HG02943 (cell line): ENCODE results near the gene PTPRN2.
"Not testable (repeated sequence)": the region's sequence is repeated elsewhere in the genome, so short reads cannot be mapped to it uniquely, and the experiment has no call there.

Experiments
- ATAC-seq: cut with Tn5 transposase; IDR thresholded peaks from one replicate; pipeline ENCODE4 v1.9.1; 2021; ENCODE audit warnings: mild to moderate bottlenecking, low read depth, moderate library complexity; ENCODE audit not compliant: unreplicated experiment

The PTPRN2 gene

GRCh38 chr7:157918326-157919080, 669.1 kb downstream of the PTPRN2 start:
- no peak for ATAC-seq

DNA sequence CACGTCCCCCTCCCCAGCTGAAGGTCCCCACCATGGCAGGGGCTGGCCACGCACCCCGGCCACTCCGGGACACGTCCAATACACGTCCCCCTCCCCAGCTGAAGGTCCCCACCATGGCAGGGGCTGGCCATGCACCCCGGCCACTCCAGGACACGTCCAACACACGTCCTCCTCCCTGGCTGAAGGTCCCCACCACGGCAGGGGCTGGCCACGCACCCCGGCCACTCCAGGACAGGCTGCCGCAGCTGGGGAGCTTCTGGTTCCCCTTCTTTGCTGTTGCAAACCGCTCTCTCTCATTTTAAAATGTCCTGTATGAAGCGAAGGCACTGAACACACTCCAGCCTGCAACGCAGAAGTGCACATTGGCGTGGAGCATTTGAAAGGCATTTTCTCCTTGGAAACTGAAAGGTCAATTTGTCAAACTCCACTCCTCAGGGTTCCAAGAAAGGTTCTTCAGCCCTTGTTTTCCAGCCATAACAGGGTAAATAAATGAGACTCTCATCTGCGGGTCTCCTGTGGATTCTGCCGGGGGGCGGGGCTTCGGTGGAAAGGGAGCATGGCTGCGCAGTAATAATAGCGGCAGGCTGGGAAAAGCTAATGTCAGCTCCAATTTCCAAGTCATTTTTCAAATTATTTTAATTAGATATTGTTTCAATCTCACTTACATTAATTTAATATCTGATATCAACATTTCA, 670.5 kb downstream of the PTPRN2 start:
- no peak for ATAC-seq

GRCh38 chr7:157910446-157910845, 677.2 kb downstream of the PTPRN2 start:
- ATAC-seq, result no peak

GRCh38 chr7:157910045-157910444, 677.6 kb downstream of the PTPRN2 start:
- not testable (repeated sequence) for ATAC-seq

- no peak for ATAC-seq
Observed at GRCh38 chr7:157909370-157909769, 678.3 kb downstream of the PTPRN2 start.

DNA sequence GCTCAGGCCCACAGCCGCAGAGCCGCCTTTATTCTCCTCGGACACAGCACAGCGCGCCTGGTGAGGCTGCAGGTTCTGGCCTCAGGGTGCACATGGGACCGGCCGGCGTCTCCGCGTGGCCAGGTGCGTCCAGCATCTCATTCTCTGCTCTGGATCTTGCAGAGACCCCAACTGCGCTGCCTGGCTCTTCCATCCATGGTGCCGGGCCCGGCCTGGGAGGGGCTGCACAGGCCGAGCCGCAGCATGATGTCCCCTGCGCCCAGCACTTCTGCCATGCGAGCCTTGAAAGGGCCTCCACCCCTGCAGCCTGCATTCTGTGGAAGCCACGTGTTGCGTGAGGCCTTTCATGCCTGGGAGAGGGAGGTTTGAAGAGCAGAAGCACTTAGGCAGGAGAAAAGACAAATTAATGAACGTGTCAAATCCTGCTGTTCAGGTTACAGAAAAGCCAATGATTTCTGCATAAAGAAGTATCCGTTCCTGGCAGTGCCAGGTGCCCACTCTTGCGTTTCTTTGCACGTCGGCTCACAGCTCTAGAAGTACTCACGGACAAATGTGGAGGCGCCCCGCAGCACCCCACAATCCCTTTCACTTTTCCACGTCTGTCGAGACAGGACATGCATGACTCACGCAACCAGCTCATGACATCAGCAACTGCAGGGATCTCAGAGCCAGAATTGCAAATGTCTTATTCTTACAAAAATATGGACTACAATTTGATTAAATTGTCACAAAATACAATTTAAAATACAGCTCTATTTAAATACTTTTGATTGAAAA, 679.4 kb downstream of the PTPRN2 start:
- no peak for ATAC-seq

- ATAC-seq, result no peak
Observed at GRCh38 chr7:157907091-157907490, 680.5 kb downstream of the PTPRN2 start.

GRCh38 chr7:157906583-157906982, 681.0 kb downstream of the PTPRN2 start:
- ATAC-seq, result no peak

DNA sequence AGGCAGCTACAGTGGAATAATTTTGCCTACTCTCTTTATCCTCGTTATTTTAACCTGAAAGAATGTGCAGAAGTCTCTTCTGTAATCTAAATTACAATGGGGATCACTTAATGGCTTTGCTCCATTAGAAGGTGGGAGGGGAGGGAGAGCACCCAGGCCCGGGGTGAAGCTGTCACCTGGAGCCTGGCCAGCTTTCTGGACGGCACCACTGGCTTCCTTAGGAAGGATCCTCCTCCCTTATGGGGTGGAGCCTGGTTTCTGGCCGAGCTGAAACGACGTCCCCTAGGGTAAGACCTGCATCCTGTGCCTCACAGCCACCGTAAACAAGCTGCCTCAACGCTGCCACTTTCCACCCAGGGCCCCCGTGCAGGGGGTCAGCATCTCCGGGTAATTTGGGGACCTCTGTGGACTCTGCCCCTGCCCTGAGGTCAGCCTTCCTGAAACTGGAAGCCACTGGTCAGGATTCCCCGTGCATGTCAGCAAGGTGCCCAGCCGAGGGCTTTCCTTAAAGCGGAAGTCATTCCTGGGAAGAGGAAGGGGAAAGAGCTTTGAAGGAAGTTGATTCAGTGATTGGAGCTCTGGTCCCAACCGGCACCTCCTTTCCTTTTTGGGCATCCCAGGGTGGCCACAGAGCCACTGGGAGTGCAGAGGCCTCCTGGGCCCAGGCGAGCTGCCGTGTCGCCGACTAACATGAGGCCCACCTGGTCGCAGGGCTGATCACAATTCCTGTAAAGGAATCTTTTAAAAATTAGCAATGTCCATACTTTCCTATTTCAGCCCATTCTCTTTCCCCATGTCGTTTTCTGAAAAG, 681.8 kb downstream of the PTPRN2 start:
- no peak for ATAC-seq

DNA sequence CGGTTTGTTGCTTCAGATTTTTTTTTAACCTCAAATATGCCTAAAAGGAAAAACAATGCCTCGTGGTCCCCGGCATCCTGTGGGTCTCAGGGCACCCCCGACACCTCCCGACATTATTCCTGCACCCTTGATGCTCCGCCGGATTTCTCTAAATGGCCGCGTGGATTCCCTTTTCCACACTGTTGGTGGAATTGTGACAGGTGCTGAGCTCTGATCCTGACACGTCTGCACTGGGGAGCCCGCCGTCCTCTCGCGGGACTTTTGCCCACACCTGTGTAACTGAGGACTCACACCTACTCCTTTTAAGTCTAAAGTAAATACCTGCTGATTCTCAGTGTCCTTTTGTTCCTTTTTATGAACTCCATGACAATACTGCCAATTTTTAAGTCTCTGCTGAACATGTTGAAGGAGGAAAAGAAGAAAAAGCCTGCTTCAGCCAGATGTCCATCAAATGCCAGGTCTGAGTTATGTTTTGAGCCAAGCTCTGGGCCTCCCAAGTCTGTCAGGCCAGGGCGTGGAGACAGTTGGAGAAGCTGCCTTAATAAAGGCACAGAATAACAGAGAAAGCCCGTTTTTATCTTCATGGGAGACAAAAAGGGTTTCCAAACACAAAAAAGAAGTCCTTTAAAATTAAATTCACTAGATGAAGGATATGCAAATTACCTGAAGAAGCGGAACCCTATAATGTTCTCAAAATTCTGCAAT, 682.6 kb downstream of the PTPRN2 start:
- ATAC-seq, result no peak

DNA sequence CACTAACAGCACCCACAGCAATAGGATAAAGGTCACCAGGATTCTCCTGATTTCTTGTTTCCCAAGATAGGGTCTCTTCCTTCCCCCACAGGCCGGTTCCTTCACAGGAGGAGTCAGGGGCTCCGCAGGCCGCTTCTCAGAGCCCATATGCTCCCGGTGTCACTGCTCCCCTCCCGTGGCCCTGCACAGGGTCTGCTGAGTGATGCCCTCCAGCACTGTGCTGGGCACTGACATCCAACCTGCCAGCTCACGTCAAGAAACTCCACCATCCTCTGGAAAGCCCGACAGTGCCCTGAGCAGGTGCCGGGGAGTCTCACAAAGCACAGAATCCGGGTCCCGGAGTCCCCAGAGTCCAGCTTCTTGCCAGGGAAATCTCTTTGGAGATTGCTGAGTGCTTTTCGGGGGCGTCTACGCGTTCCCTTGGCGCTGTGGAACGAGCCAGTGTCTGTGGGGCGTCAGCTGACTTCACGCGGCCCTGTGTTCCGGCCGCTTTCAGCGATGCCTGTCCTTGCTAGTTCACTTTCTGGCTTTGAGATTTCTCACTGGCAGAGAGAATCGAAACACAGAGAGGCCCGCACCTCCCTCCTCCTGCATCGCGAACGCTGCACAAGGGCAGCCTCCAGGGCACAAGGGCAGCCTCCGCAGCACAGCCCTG, 683.3 kb downstream of the PTPRN2 start:
- ATAC-seq, result no peak

- ATAC-seq, result no peak
Observed at GRCh38 chr7:157903710-157904109, 683.9 kb downstream of the PTPRN2 start.

DNA sequence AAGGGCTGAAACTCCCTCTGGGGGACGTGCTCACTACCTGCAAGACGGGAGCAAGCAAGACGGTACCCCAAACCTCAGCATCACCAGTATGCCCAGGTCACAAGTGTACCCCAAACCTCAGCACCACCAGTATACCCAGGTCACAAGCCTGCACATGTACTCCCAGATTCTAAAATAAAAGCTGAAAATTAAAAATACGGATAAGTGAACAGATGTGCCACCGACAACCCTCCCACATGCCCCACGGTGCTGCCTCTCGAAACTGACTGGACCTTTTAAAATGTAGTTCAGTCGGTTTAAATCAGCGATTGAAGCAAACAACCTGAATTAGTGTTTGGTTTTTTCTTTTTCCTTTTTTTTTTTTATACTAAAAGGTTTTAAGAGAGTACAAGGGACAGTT, 684.3 kb downstream of the PTPRN2 start:
- no peak for ATAC-seq

- ATAC-seq, result not testable (repeated sequence)
Observed at GRCh38 chr7:157901816-157902610, 685.6 kb downstream of the PTPRN2 start.

DNA sequence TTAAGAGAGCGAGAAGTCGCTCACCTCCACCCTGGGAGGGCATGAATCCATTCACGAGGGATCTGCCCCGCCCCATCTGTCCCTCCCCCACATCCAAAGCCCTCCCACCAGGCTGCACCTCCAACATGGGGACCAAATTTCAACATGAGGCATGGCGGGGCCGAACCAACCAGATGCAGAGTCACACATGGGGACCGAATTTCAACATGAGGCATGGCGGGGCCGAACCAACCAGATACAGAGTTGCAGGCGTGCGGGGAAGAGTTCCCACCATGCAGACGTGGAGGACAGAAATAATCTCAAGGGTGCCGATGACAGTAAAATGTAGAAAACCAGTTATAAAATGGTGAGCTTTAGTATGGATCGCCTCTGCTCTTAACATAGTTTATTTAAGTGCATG, 686.5 kb downstream of the PTPRN2 start:
- ATAC-seq, result no peak

DNA sequence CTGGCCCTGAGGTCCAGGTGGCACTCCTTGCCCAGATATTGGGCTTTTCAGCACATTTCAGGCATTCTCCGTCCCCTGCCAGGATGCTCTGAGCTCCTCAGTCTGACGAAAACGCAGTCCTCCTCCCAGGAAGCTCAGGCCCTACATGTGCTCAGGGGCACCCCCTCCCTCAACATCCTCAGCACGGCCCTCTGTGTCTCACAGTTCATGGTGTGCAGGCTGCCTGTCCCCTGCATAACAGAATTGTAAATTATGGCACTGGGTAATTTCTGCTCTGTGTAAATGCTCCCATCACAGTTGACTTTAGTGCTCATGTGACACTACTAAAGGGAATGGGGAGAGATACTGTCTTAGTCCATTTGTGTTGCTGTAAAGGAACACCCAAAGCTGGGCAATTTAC, 687.1 kb downstream of the PTPRN2 start:
- no peak for ATAC-seq

- ATAC-seq, result no peak
Observed at GRCh38 chr7:157900011-157900410, 687.6 kb downstream of the PTPRN2 start.

- no peak for ATAC-seq
Observed at GRCh38 chr7:157898802-157899505, 688.7 kb downstream of the PTPRN2 start.
